DMS79 treated with DMSO at 0.1 percent for 48 hours (cell line): ENCODE measurements around the gene SMG9.
A peak's percentile ranks its signal among the peaks of the same experiment; 100 is the strongest.

Experiments
- DNase-seq: peaks from one replicate; lab custom pipeline; 2025; lab: John Stamatoyannopoulos, UW

SMG9 gene

GRCh38 chr19:43724896-43725295, 29.9 kb downstream of the SMG9 start:
- DNase-seq = no peak

GRCh38 chr19:43723588-43723987, 31.2 kb downstream of the SMG9 start:
- DNase-seq = no peak

GRCh38 chr19:43721469-43722048, 33.2 kb downstream of the SMG9 start:
- DNase-seq = no peak

- no peak for DNase-seq
Measured at GRCh38 chr19:43720936-43721335, 33.8 kb downstream of the SMG9 start.

- no peak for DNase-seq
Measured at GRCh38 chr19:43719918-43720317, 34.8 kb downstream of the SMG9 start.

GRCh38 chr19:43719378-43719868, 35.3 kb downstream of the SMG9 start:
- DNase-seq = no peak

- no peak for DNase-seq
Measured at GRCh38 chr19:43718627-43719377, 36.0 kb downstream of the SMG9 start.

- no peak for DNase-seq
Measured at GRCh38 chr19:43715776-43716175, 39.0 kb downstream of the SMG9 start, which contains the start of gene IRGC. Gene IRGC (plus strand): TSS chr19:43716076. CDS start chr19:43718559, 2,483 bp downstream.

- DNase-seq = no peak
Measured at GRCh38 chr19:43713208-43713607, 41.6 kb downstream of the SMG9 start.

GRCh38 chr19:43711751-43712355, 42.9 kb downstream of the SMG9 start:
- no peak for DNase-seq

GRCh38 chr19:43708716-43709115, 46.0 kb downstream of the SMG9 start:
- no peak for DNase-seq

- DNase-seq = no peak
Measured at GRCh38 chr19:43707158-43707712, 47.5 kb downstream of the SMG9 start.

- no peak for DNase-seq
Measured at GRCh38 chr19:43705729-43706128, 49.0 kb downstream of the SMG9 start.

GRCh38 chr19:43704002-43704705, 50.6 kb downstream of the SMG9 start:
- DNase-seq = no peak

- no peak for DNase-seq
Measured at GRCh38 chr19:43700395-43701000, 54.3 kb downstream of the SMG9 start.

GRCh38 chr19:43699506-43700394, 55.0 kb downstream of the SMG9 start:
- DNase-seq = peak; percentile 35

GRCh38 chr19:43697295-43697694, 57.5 kb downstream of the SMG9 start:
- DNase-seq = no peak

GRCh38 chr19:43695985-43696704, 58.6 kb downstream of the SMG9 start:
- DNase-seq = no peak

- DNase-seq = no peak
Measured at GRCh38 chr19:43694553-43694952, 60.2 kb downstream of the SMG9 start.

- DNase-seq = no peak
Measured at GRCh38 chr19:43692877-43693276, 61.9 kb downstream of the SMG9 start.
